Neuronal stem cell (in vitro differentiated cells): ENCODE measurements around the gene PHLDA1.

Experiments used
- DNase-seq: peaks from one replicate; pipeline ENCODE4 v3.0.0-alpha.2; 2013; ENCODE audit warnings: low spot score
- H2AFZ ChIP-seq: one replicate; pipeline ENCODE4 v1.6.1; 2013; ENCODE audit warnings: mild to moderate bottlenecking, low read length, inconsistent platforms
- H2AK5ac ChIP-seq: 2 replicates; pipeline ENCODE4 v1.6.1; 2013; ENCODE audit warnings: low read depth, mild to moderate bottlenecking, inconsistent platforms, low read length, moderate library complexity, mixed read lengths
- H2BK120ac ChIP-seq: 2 replicates; pipeline ENCODE4 v1.6.1; 2013; ENCODE audit warnings: low read depth, mild to moderate bottlenecking, inconsistent platforms, low read length, moderate library complexity, mixed read lengths
- H2BK12ac ChIP-seq: one replicate; pipeline ENCODE4 v1.6.1; 2013; ENCODE audit warnings: low read length, inconsistent platforms
- H2BK15ac ChIP-seq: 2 replicates; pipeline ENCODE4 v1.6.1; 2013; ENCODE audit warnings: mild to moderate bottlenecking, low read length, inconsistent platforms, mixed read lengths
- H2BK5ac ChIP-seq: one replicate; pipeline ENCODE4 v1.6.1; 2013; ENCODE audit warnings: inconsistent platforms, mild to moderate bottlenecking, low read length, moderate library complexity
- H3K14ac ChIP-seq: one replicate; pipeline ENCODE4 v1.6.1; 2013; ENCODE audit warnings: low read length, inconsistent platforms
- H3K18ac ChIP-seq: 2 replicates; pipeline ENCODE4 v1.6.1; 2013; ENCODE audit warnings: low read length, inconsistent platforms
- H3K23ac ChIP-seq: 2 replicates; pipeline ENCODE4 v1.6.1; 2013; ENCODE audit warnings: low read depth, mild to moderate bottlenecking, mixed read lengths, low read length, inconsistent platforms; ENCODE audit not compliant: poor library complexity
- H3K27ac ChIP-seq: replicated peaks from 3 replicates; pipeline ENCODE4 v1.5.1; 2013; ENCODE audit warnings: low read length, inconsistent platforms
- H3K27me3 ChIP-seq, 3 experiments: 2 replicates each; pipeline ENCODE4 v1.6.1; 2013; ENCODE audit warnings: low read length in 3 of 3, mild to moderate bottlenecking in 2 of 3, inconsistent platforms in 1 of 3, low read depth in 1 of 3, mixed read lengths in 1 of 3, moderate library complexity in 1 of 3; ENCODE audit not compliant: control insufficient read depth in 3 of 3, insufficient read depth in 3 of 3
- H3K36me3 ChIP-seq, 2 donors: replicated peaks in 1 of 2; 2 replicates each; pipeline ENCODE4 v1.6.1; 2013; ENCODE audit warnings: low read length in 2 of 2; ENCODE audit not compliant: control insufficient read depth in 2 of 2, insufficient read depth in 2 of 2
- H3K4ac ChIP-seq: 2 replicates; pipeline ENCODE4 v1.6.1; 2013; ENCODE audit warnings: inconsistent platforms, mild to moderate bottlenecking, low read length, moderate library complexity
- H3K4me1 ChIP-seq, 2 donors: 1 replicate in 1 of 2; 2 replicates in 1 of 2; pipeline ENCODE4 v1.6.1; 2013; ENCODE audit warnings: low read length in 2 of 2, low read depth in 1 of 2; ENCODE audit not compliant: control insufficient read depth in 2 of 2, insufficient read depth in 1 of 2
- H3K4me2 ChIP-seq: one replicate; pipeline ENCODE4 v1.6.1; 2013; ENCODE audit warnings: mild to moderate bottlenecking, low read length, inconsistent platforms; ENCODE audit not compliant: insufficient read depth, poor library complexity, severe bottlenecking
- H3K4me3 ChIP-seq, 2 donors: 2 replicates each; pipeline ENCODE4 v1.5.1; 2013; ENCODE audit warnings: low read length in 2 of 2, mild to moderate bottlenecking in 2 of 2, inconsistent platforms in 1 of 2, moderate library complexity in 1 of 2
- H3K79me1 ChIP-seq: one replicate; pipeline ENCODE4 v1.6.1; 2013; ENCODE audit warnings: low read depth, mild to moderate bottlenecking, inconsistent platforms, low read length, moderate library complexity
- H3K9ac ChIP-seq: one replicate; pipeline ENCODE4 v1.6.1; 2013; ENCODE audit warnings: mild to moderate bottlenecking, low read depth, low read length, inconsistent platforms; ENCODE audit not compliant: poor library complexity
- H3K9me3 ChIP-seq, 2 donors: replicated peaks in 1 of 2; 2 replicates each; pipeline versions ENCODE3 to v1.6.1; 2013; ENCODE audit warnings: low read length in 2 of 2, mild to moderate bottlenecking in 2 of 2, inconsistent platforms in 1 of 2, low read depth in 1 of 2, mixed read lengths in 1 of 2, moderate library complexity in 1 of 2; ENCODE audit not compliant: control insufficient read depth in 2 of 2, insufficient read depth in 1 of 2
- H4K8ac ChIP-seq: one replicate; pipeline ENCODE4 v1.6.1; 2013; ENCODE audit warnings: low read depth, mild to moderate bottlenecking, inconsistent platforms, low read length, moderate library complexity
- H4K91ac ChIP-seq: one replicate; pipeline ENCODE4 v1.6.1; 2013; ENCODE audit warnings: low read length, low read depth, mild to moderate bottlenecking, inconsistent platforms; ENCODE audit not compliant: poor library complexity
- WGBS, 2 donors: extraction: QIAGEN DNeasy Blood & Tissue Kit; methylation state at CpG; one replicate each; pipeline ENCODE4 v1.1.7; 2013; ENCODE audit warnings: missing lambda C conversion rate in 2 of 2, mixed read lengths in 1 of 2; ENCODE audit not compliant: insufficient read length in 2 of 2, insufficient replicate concordance in 1 of 2; ENCODE audit errors: extremely low coverage in 2 of 2; 5-methylcytosine and 5-hydroxymethylcytosine counted together

PHLDA1 gene

GRCh38 chr12:76069339-76069738 lies 37.8 kb upstream of the PHLDA1 start:
- no peak overlapping the region for H4K8ac ChIP-seq
- H3K18ac ChIP-seq, result no peak overlapping the region
- no peak overlapping the region for H3K4ac ChIP-seq
- H3K9me3 ChIP-seq, result peaks cover 0 to 40% of the 10 kb centered on the region in 2 donors
- peaks cover 2 to 100% of the 10 kb centered on the region in 2 donors for H3K36me3 ChIP-seq
- H2AK5ac ChIP-seq, result no peak overlapping the region
- no peak overlapping the region for H3K4me3 ChIP-seq
- no peaks in the 10 kb centered on the region for H3K27me3 ChIP-seq
- no peak overlapping the region for H3K14ac ChIP-seq
- H4K91ac ChIP-seq, result no peak overlapping the region
- no peak overlapping the region for H2BK120ac ChIP-seq
- no peak overlapping the region for H2BK5ac ChIP-seq
- no peak overlapping the region for H2BK15ac ChIP-seq
- H3K23ac ChIP-seq, result no peak overlapping the region
- H3K4me2 ChIP-seq, result no peak overlapping the region
- no peak overlapping the region for H2AFZ ChIP-seq
- H3K27ac ChIP-seq, result no peak overlapping the region
- H3K9ac ChIP-seq, result no peak overlapping the region
- DNase-seq, result no peak
- peaks cover 0 to 1% of the 10 kb centered on the region in 2 donors for H3K4me1 ChIP-seq
- no peaks in the 10 kb centered on the region for H3K79me1 ChIP-seq
- no peak overlapping the region for H2BK12ac ChIP-seq

DNA sequence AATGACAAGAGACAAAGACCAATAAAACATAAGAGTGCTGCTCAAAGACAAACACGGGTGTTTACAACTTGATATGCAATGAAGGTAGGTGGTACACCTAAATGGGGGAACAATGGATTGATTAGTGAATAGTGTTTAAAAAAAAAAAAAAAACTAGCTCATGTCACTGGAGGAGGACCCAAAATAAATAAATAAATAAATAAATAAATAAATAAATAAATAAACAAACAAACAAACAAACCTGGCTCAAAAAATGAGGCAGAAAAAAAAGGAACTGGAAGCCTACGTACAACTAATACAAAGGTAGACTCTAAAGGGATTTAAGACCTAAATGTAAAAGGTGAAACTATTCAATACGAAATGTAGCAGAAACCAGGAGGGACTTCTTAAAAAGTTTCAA lies 34.3 kb upstream of the PHLDA1 start:
- Histone ChIP-seq H3K9me3 (peaks cover 0 to 30% of the 10 kb centered on the region in 2 donors), H3K18ac (no peak overlapping the region), H2AK5ac (no peak overlapping the region), H3K79me1 (peaks cover 3% of the 10 kb centered on the region), H3K4me2 (no peak overlapping the region), H2BK15ac (no peak overlapping the region), H4K91ac (no peak overlapping the region), H2BK120ac (no peak overlapping the region), H3K4me3 (no peak overlapping the region), H4K8ac (no peak overlapping the region), H3K23ac (no peak overlapping the region), H3K36me3 (peaks cover 11 to 100% of the 10 kb centered on the region in 2 donors), H2BK5ac (no peak overlapping the region), H2AFZ (no peak overlapping the region), H3K4ac (no peak overlapping the region), H3K4me1 (peaks cover 0 to 4% of the 10 kb centered on the region in 2 donors), H3K27me3 (no peaks in the 10 kb centered on the region), H3K14ac (no peak overlapping the region), H2BK12ac (no peak overlapping the region), H3K9ac (no peak overlapping the region), H3K27ac (no peak overlapping the region)
- DNase-seq, result no peak
- WGBS, 2 donors, result no CpG with 5 or more reads among the region's 3 CpGs

DNA sequence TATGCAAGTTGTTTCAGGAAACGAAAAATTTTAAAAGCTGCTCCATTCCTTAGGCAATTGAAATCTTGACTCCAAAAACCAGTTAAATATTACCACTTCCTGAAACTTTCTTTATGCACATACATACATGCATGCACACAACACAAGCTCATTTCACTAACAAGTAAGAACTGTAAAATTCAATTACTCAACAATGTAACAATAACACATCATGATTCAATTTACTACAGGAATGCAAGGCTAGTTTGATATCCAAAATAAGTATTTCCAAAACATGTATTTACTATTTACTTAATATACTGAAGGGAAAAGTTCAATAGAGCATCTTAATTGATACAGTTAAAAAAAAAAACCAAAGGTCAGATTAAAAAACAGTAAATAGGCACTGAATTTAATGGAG lies 33.3 kb upstream of the PHLDA1 start:
- no peak for DNase-seq
- WGBS, 2 donors, result no CpG with 5 or more reads among the region's 1 CpG
- Histone ChIP-seq H3K9me3 (peaks cover 0 to 30% of the 10 kb centered on the region in 2 donors), H2AK5ac (no peak overlapping the region), H4K91ac (no peak overlapping the region), H2AFZ (no peak overlapping the region), H3K36me3 (peaks cover 11 to 100% of the 10 kb centered on the region in 2 donors), H3K4ac (no peak overlapping the region), H3K14ac (no peak overlapping the region), H3K79me1 (peaks cover 5% of the 10 kb centered on the region), H3K4me1 (peaks cover 0 to 3% of the 10 kb centered on the region in 2 donors), H3K9ac (no peak overlapping the region), H3K27ac (no peak overlapping the region), H2BK120ac (no peak overlapping the region), H2BK15ac (no peak overlapping the region), H3K18ac (no peak overlapping the region), H2BK5ac (no peak overlapping the region), H2BK12ac (no peak overlapping the region), H3K4me2 (no peak overlapping the region), H3K27me3 (no peaks in the 10 kb centered on the region), H3K23ac (no peak overlapping the region), H3K4me3 (no peak overlapping the region), H4K8ac (no peak overlapping the region)

DNA sequence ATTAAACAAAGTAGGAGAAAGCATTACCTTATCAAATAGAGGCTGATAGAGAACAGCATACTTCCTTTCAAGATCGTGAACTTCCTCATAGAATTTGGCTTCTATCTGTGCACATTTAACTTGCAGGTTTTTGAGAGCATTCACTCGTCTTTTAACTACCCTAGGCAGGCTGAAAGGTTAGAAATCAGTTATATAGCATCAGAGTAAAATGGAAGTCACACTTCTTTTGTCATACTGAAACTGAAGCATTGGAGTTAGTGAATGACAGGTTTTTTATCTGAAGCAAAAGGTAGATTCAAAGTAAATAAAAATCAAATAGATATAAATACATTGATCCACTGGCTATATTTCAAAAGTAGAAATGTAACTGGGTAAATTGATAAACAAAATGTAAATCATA lies 28.5 kb upstream of the PHLDA1 start:
- Histone ChIP-seq H3K9me3 (peaks cover 0 to 9% of the 10 kb centered on the region in 2 donors), H2AK5ac (no peak overlapping the region), H2BK15ac (no peak overlapping the region), H2BK5ac (no peak overlapping the region), H3K4me1 (peaks cover 0 to 3% of the 10 kb centered on the region in 2 donors), H3K27me3 (no peaks in the 10 kb centered on the region), H2BK120ac (no peak overlapping the region), H3K27ac (no peak overlapping the region), H3K23ac (no peak overlapping the region), H2BK12ac (no peak overlapping the region), H4K8ac (no peak overlapping the region), H3K4me2 (no peak overlapping the region), H2AFZ (no peak overlapping the region), H3K36me3 (peaks cover 15 to 100% of the 10 kb centered on the region in 2 donors), H3K14ac (no peak overlapping the region), H4K91ac (no peak overlapping the region), H3K79me1 (peaks cover 5% of the 10 kb centered on the region), H3K4me3 (no peak overlapping the region), H3K18ac (no peak overlapping the region), H3K9ac (no peak overlapping the region), H3K4ac (no peak overlapping the region)
- no peak for DNase-seq
- no CpG with 5 or more reads among the region's 2 CpGs for WGBS, 2 donors
